NCI-H1436 (cell line): ENCODE results near the gene TTC17.
"Not testable (repeated sequence)": the region's sequence is repeated elsewhere in the genome, so short reads cannot be mapped to it uniquely, and the experiment has no call there.

ENCODE experiments used
- DNase-seq: peaks from one replicate; lab custom pipeline; 2025; lab: John Stamatoyannopoulos, UW

Gene TTC17

GRCh38 chr11:43467958-43468357 is 109.2 kb downstream of the TTC17 start:
- no peak for DNase-seq

GRCh38 chr11:43477491-43477890 is 118.8 kb downstream of the TTC17 start:
- not testable (repeated sequence) for DNase-seq

- no peak for DNase-seq
Measured at GRCh38 chr11:43486141-43486540, 127.4 kb downstream of the TTC17 start.

DNA sequence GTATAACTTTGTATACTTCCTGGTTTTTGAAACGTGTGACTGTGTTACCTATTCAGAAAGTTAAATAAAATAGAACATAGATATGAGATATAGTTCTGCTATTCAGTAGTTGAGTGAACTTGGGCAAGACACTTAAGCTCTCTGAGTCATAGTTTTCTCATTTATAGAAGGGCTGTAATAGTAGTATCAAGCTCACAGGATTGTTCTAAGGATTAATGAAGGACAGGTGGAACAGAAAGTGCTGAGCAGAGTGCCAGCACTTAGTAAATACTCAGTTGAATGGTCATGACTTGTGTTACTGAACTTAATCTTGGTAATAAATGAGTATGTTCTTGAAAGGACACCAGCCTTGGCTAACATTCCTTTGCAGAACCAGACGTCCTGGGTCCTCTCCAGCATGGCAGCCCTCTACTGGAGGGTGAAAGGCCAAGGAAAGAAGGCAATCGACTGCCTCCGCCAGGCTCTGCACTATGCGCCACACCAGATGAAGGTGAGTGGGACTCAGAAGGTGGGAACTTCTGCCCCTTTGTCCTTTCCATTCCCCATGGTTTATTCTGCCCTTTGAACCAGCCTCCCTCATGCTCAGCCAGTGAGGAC is 131.2 kb downstream of the TTC17 start:
- DNase-seq, result no peak

GRCh38 chr11:43492701-43493100 is 134.0 kb downstream of the TTC17 start:
- DNase-seq, result no peak

DNA sequence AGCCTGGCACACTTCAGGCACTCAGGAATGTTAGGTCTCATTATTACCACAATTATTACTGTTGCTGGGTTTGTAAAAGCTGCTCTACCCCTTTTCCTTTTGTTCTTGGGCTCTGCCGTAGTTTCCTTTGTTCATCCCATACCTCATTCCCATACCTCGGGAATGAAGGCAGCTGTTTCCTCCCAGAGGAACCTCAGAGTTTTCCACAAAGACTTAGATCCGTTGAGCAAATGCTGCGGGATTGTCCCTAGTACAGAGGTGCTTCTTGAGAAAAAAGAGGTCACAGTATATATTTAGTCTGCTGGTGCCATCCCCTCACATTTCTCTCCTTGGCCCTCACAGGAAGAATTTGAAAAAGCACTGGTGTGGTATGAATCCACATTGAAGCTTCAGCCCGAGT is 134.7 kb downstream of the TTC17 start:
- no peak for DNase-seq

- DNase-seq, result no peak
Measured at GRCh38 chr11:43497144-43497543, 138.4 kb downstream of the TTC17 start.

DNA sequence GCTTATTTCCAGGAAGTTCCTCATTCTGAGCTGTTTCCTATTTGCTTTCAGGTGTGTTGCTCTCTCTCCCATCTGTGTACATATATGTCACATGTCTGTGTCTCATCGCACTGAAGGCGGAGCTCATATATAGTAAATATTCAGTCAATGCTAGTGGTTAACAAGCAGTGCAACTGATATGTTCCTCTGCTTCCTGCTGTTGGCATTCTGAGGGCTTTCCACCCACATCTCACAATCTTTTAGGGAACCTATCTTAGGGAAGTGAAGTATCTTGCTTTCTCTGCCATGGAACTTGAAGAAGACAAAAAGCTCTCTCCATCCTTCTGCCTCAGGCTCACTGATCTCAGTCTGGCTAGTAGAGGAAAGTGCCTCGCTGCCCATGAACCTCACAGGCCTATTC is 139.8 kb downstream of the TTC17 start:
- DNase-seq, result no peak

GRCh38 chr11:43503417-43503816 is 144.7 kb downstream of the TTC17 start:
- DNase-seq, result no peak

- peak; percentile 26 for DNase-seq
Measured at GRCh38 chr11:43504316-43504950, 145.7 kb downstream of the TTC17 start.

DNA sequence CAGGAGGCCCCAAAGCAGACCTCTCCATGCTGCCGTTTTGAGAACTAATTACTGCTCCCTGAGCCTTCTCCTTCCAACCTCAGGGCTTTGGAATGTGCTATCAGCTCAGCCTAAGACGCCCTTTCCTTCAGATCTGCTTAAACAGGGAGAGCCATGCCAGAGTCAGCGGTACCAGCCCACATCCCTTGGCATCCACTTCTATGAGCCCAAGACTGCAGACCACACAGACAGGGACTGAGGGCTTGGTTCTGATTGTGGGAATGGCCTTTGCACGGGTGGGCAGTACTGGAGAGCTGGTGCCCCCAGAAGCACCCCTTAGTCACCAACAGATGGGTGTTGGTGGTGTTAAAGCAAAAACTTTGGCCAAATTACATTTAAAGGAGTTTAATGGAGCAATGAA is 146.5 kb downstream of the TTC17 start:
- DNase-seq, result no peak

DNA sequence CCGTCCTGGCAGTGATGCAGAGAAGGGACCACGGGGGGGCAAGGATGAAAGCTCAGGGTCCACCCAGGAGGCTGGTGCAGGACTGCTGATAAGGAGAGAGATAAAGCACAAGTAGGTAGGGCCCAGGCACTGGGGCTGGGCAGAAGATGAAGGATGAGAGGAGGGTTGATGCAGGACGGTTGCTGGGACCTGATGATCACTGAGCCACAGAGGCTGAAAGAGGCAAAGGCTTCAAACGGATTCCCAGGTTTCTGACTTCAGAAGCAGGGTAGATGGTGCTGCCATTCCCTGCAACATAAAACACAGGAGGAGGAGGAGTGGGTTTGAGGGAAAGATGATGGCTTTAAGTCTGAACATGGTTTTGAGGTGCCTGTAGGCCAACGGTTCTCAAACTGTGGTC is 148.5 kb downstream of the TTC17 start:
- DNase-seq, result no peak

- DNase-seq, result no peak
Measured at GRCh38 chr11:43508511-43508918, 149.8 kb downstream of the TTC17 start.

- DNase-seq, result no peak
Measured at GRCh38 chr11:43511959-43512358, 153.2 kb downstream of the TTC17 start.

DNA sequence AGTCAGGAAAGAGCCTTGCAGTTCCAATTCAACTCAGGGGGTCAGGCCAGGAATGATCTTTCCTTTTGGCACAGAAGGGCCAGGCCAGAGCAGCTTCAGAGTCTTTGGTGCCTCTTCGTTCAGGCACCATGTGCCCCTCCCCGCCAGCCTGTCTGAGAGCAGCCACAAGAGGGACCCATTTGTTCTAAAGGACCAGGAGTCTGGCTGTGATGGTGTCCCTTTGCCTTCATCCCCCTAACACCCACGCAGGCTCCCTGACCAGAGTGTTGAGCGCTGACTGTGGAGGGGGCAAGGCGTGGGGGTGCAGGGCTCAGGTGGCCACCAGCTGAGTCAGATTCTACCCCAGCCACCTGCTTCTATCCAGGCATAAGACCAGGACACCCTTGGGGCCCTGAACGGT is 156.4 kb downstream of the TTC17 start:
- DNase-seq, result no peak

GRCh38 chr11:43516316-43516850 is 157.7 kb downstream of the TTC17 start:
- DNase-seq, result no peak

DNA sequence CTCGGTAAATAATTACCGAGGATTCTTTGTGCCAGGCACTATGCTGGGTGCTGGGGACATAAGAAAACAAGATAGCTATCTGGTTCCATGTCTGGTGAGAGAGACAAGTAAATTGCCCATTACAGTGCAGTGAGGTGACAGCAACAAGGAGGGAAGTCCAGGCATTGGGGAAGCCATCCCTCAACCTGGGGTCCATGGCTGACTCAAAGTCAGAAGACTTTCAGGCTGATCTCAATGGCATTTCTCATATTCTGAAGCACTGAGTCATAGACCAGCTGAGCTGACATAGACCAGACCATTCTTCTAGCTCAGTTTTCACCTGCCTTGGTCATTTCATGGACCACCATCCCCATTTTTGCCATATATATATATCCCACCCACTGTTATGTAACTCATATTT is 158.8 kb downstream of the TTC17 start:
- DNase-seq, result no peak

DNA sequence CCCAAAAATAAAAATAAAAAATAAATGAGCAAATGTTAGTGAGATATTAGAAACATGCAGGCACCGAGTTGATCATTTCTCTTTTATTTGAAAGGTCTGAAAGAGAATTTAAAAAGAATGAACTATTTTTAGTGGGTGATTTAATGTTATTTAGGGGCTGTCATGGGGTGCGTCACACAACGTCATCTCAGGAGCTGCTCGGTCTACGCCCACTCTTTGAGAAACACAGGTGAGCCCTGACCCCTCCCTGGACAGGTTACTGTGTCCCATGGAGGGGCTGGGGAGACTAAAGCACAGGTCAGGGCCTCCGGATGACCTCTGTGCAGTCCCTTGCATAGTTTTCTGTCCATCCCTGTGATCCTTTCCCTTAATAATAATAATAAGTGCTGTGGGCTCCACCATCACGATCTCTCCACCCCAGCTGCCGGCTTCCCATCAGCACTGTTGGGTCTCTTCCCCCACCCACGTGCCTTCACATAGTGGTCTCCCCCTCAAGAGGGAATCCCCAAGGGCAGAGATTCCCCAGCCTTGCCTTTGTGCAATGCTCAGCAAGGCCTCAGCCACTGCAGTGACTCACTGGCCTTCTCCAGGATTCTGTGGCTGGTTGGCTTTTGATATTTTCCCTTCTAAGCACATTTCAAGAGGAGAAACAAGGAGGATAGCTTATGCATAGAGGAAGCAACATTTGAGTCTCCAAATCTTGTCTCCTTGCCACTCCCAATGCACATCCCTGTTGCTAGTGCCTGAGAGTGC is 159.9 kb downstream of the TTC17 start:
- no peak for DNase-seq

DNA sequence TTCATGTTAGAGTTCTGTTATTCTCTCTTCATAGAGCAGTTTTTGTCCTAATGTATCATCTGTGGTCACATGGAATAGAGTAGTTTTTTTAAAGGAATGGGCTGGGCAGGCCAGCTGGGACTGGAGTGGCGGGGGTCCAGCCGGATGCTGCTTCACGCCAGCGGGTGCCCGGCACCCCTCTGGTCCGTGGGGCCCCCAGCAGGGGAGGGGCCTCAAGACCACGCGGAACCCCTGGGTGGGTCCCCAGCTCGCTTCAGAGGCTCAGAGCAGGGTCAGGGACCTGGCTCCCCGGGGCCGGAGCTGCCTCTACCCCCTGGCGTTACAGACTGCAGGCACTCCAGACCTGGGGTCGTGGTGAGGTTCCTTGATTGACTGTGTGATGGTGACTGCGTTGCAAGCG is 162.8 kb downstream of the TTC17 start:
- DNase-seq, result no peak

DNA sequence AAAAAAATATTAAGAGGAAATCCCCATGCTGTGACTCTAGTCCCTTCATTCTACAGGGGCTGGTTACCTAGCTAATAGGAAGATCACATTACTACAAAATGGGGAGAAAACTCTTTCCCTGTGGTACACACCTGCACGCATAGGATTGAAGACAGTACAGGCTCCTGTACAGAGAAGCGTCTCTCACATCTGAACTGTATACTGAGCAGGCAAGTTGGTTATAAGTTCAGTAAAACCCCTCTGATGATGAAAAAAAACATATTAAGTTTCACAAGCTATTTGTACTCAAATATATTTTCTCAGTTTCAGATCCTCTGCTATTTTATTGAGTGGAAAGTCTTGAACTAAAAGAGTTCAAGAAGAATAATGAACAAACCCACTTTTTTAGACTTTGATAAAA is 164.9 kb downstream of the TTC17 start:
- no peak for DNase-seq

DNA sequence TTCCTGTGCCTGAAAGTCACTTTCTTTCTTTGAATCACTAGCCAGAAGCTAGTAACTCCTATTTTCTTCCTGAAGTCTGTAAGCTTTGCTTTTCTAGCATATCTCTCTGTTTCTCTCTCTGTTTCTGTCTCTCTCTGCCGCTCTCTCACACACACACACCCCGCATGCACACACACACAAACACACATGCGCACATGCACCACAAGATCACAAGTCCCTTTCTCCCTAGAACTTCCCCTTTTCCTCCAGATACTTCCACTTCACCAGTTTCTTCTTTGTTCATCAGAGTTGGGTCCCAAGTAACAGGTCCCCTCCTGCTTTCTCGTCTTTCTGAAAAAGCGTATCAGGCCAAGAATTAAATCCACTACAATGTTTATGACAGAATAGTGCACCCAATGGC is 173.3 kb downstream of the TTC17 start:
- no peak for DNase-seq

- no peak for DNase-seq
Measured at GRCh38 chr11:43537833-43538615, 179.3 kb downstream of the TTC17 start.
